HG02588 (cell line): ENCODE measurements around the gene CDC73.

Source experiments
- ATAC-seq: cut with Tn5 transposase; IDR thresholded peaks from one replicate; pipeline ENCODE4 v1.9.1; 2021; ENCODE audit warnings: mild to moderate bottlenecking, moderate library complexity; ENCODE audit not compliant: unreplicated experiment

CDC73 gene

DNA sequence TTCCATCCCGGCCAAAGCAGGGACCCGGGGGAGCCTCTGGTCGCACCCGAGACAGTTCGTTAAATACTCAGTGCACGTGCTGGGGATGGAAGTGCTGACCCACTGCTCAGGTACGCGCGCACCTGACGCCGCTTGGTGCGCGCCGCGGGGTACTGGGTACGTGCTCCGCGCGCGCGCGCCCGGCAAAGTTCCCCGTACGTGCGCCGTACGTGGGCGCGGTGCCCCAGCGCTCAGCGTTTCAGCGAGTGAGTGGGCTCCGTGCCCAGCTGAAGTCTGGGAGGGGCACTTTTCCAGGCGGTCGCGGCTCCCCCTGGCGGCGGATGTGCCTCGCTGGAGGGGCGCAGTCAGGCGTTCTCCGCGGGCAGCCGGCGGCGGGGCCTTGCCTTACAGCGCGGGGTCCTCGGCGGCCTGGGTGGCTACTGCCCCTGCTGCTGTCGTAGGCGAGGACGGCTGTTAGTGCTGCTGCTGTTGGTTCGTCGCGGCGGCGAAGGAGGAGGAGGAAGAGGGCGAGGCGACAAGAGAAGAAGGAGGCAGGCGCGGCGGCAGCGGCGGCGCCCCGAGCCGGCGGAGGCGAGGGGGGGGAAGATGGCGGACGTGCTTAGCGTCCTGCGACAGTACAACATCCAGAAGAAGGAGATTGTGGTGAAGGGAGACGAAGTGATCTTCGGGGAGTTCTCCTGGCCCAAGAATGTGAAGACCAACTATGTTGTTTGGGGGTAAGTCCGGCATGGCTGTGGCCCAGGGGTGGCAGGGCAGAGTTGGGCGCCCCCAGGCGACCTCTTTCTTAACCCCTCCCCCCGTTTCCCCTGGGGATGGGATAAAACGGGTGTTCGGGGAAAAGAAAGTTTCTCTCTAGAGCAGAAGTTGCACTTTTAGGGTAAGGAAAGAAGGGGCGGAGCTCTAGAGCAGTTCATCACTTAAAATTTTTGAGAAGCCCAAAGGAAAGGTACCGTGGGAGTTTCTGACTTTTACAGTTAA lies at the start of gene CDC73:
TSS of gene CDC73 (plus strand) at position 416 of the 978 bp plus-strand sequence. CDS start at position 586, 170 bp downstream.
- peak; percentile 92 for ATAC-seq

DNA sequence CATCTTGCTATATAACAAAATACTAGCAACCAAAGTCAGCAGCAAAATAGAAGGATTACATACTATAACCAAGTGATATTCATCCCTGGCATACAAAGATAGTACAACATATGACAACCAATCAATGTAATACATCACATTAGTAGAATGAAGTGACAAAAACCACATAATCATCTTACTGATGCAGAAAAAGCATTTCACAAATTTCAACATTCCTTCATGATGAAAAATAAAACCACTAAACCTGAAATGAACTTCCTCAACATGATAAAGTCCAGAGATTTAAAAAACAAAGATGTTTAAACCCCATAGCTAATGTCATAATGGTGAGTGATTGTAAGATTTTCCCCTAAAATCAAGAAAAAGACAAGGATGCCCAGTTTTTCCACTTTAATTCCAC lies 43.8 kb upstream of the CDC73 start:
- no peak for ATAC-seq

DNA sequence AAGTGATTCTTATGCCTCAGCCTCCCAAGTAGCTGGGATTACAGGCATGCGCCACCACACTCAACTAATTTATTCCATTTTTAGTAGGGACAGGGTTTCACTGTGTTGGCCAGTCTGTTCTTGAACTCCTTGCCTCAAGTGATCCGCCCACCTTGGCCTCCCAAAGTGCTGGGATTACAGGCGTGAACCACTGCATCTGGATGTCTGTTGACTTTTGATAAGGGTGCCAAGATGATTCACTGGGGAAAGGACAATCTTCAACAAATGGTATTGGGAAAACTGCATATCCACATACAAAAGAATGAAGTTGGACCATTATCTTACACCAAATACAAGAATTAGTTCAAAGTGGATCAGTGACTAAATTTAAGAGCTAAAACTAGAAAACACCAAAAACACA lies 42.6 kb upstream of the CDC73 start:
- no peak for ATAC-seq

DNA sequence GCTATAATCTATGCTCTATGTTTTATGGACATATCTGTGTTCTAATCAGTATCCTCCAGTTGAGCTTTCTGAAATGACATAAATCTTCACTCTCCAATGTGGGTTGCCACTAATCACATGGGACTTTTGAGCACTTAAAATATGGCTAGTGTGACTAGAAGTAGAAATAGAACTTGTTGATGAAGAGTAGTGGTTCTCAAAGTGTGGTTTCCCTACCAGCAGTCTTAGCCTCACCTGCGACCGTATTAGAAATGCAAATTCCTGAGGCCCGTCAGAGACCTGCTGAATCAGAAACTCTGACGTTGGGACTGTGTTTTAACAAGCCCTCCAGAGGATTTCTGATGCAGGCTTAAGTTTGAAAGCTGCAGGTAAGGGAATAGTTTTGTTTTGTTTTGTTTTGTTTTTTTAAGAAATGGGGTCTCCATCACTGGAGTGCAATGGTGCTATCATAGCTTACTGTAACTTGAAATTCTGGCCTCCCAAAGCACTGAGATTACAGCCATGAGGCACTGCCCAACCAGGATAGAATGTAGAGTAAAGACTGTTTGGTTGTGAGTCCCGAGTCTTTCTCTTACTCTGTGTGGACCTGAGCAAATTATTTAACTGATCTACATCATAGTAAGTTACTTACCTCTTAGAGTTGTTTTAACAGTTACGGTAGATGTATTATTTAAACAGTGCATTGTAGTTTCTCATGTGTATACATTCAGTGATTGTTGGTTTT lies 38.3 kb upstream of the CDC73 start:
- peak; percentile 92 for ATAC-seq

DNA sequence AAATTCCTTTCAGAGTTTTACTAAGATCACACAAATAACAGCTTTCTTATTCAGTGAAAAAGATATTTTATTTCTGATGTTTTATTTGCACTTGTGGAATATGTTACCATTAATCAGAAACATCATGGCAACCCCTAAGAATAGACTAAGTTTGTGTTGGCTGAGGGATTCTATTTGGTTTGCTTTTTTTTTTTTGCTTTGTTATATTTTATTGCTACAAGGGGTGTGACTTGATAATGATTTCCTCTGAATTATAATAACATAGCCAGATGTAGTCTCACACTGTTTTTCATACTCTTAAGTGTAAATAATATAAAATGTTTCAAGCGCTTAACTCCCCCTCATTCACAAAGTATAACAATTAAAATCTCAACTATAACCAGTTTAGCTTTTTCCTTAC lies 36.6 kb upstream of the CDC73 start:
- no peak for ATAC-seq

DNA sequence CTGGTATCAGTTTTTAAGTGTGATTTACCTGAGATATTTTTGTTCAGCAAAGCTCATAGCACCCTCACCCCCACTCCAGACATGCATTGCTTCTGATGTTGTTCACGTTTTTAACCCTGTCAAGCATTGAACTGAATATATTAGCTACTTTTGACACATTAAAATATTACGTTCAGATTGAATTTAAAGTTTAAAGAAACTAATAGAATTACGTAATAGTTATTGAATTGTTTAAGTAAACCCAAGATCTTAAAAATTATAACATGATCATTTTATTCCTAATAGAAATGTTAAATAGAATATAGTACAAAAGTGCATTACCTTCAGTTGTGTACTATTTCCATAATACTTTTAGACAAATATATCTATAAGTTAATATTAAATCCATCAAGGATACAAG lies 35.5 kb upstream of the CDC73 start:
- no peak for ATAC-seq

DNA sequence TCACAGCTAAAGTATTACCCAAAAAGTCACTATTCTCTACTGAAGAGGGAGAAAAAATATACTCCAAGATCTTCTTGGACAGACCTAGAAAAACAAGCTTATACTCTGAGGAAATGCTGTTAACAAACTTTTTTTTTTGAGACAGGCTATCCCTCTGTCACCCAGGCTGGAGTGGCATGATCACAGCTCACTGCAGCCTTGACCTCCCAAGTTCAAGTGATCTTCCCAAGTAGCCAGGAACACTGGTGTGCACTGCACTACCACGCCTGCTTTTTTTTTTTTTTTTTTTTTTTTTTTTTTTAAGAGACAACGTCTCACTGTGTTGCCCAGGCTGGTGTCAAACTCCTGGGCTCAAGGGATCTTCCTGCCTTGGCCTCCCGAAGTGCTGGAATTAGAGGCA lies 33.9 kb upstream of the CDC73 start:
- no peak for ATAC-seq

DNA sequence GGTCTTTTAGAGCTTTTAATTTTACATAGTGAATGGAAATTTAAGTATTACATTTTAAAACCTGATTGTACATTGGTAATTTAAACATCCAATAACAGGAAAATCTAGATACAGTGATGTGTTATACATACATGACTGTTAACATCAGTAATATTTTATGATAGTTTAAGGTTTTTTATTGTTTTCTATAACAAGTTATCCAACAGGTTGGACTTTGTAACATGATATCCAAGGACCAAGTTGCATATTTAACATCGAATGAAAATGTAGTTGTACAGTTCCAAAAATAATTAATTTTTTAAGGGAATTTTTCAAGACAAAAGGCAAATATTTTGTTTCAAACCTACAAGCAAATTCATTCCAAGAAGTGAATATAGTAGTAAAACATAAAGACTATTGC lies 31.0 kb upstream of the CDC73 start:
- no peak for ATAC-seq

DNA sequence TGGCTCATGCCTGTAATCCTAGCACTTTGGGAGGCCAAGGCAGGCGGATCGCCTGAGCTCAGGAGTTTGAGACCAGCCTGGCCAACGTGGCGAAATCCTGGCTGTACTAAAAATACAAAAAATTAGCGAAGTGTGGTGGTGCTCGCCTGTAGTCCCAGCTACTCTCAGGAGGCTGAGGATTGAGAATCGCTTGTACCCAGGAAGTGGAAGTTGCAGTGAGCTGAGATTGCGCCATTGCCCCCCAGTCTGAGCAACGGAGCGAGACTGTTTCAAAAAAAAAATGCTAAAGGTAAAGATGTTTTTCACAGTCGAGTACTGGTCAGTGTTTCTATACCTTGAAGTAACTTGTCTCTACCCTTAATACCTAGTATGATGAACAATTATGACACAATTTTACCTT lies 27.7 kb upstream of the CDC73 start:
- ATAC-seq, result no peak

DNA sequence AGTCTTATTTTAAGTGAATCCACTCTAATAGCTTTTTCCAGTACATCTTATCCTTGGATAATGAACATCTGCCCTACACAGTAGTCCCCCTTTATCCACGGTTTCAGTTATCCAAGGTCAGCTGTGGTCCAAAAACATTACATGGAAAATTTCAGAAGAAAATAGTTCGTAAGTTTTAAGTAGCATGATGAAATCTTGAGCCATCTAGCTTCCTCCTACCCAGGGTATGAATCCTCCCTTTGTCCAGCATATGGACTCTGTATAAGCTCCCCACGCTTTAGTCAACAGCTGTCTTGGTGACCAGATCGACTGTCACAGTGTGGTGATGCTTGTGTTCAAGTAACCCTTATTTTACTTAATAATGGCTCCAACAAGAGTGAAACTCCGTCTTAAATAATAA lies 19.2 kb upstream of the CDC73 start:
- no peak for ATAC-seq

DNA sequence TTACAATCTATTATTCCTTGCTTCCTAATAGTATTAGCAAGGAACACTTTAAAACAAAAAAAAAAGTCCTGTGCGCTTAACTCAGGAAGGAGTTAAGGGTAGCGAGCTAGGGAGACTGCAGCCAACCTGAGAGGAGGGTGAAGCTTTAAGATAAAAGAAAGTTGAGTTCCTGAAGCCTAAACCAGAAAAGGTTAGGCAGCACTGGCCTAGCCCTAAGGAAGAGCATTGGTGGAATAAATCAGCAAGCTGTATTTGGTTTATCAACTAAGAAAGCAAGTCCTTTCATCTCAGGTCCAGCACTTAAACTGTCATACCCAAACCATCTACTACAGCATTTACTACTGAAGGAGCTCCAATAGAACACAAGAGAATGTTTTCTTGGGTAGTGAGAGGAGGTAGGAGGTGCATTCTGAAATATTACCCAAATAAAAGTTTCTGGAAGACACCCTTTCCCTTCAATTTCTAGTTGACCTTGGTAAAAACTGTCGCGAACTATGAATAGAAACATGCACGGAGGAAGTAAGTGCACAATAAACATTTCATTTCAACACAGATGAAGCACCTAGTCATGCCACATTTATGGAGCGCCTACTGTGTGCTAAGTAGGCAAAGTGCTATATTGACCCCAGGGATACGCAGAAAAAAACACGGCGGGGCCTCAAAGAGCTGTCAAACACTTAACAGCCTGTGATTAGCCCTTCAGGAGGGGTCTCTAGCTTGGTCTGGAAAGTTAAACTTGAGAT lies 17.9 kb upstream of the CDC73 start:
- ATAC-seq, result no peak

DNA sequence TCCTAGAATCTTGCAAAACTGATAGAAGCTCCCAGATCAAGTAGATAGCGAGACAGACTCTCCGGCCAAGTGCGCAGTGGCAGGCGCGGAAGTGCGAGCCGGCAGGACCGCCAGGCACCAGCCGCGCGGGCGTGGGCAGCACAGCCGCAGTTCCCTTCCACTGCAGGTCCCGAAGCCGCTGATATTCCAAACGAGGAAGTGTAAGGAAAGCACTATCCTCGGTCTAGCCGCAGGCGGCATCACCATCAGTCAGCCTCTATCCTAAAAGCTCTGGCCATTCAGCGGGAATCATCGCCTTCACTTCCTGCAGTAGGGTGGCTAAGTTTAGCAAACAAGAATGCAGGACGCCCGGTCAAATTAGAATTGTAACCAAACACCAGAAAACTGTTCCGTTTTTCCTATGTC lies 17.3 kb upstream of the CDC73 start:
- peak; percentile 39 for ATAC-seq

DNA sequence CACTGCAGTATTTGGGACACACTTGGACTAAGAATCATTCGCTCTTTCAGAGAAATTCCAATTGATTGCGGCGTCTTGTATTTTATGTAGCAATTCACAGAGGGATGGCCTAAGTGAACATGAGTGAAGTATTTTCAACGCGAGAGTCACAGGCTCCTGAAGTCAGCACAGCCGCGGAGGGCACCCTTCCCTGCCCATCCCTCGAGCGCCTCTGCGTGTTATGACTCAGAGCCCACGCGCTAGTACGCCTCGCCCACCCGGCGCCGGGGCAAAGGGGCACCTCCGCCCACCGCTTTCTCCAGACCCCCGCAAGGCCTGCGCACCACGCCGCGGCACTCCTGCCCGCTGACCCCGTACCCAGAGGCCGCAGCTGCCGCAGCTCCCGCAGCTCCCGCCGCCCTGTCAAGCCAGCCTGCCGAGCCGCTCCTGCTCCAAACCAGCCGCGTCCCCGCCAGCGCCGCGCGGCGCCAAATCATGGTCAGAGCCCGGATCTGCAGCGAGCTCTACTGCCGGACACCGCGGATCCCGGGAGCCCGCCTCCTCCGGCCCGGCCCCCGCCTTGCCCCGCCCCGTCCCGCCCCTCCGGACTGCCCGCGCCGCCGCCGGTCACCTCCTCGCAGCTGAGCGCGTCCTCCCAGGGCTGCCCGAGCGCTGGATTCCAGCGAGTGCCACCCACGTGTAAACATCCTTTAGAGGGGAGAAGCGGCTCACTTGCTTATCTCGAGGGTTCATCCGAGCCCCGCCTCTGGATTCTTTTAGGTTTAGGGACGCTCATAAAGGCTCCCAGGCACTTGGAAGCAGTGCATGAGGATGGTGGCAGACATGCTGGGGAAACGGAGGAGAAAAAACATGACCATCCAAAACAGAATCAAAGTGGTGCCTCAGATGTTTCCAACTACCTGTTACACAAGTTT lies 16.7 kb upstream of the CDC73 start, which contains the start of gene GLRX2:
TSS of gene GLRX2 (minus strand) at position 508 of the 914 bp plus-strand sequence. CDS start at position 476, 32 bp downstream.
- peak; percentile 93 for ATAC-seq

DNA sequence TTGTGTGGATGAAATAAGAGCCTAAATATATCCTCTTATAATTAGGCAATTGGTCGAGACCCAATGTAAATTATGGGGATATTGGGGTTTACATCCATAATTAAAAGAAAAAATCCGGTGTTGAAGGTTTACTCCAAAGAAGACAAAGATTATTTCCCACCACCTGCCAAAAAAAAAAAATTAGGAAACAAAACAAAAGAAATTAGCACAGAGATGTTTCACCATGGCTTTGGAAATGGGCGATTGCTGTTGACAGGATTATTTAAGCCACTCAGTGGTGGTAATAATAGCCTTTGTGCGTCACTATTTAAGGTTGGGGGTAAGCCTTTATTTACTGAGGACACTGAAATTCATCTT lies 16.0 kb upstream of the CDC73 start:
- ATAC-seq, result no peak

DNA sequence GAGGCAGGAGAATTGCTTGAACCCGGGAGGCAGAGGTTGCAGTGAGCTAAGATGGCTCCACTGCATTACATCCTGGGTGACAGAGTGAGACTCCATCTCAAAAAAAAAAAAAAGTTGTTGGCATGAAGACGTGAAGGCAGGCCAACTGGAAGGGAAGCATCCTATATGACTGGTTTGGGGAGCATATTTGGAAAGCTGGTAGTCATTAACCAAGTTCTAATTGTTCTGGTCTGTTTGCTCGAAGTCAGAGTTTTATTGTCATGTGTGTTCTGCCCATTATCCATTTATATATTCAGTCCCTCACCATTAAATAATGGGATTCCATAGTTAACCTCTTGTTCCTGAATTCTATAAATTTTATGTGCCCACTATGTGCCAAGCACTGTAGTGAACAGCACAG lies 13.4 kb upstream of the CDC73 start:
- no peak for ATAC-seq

DNA sequence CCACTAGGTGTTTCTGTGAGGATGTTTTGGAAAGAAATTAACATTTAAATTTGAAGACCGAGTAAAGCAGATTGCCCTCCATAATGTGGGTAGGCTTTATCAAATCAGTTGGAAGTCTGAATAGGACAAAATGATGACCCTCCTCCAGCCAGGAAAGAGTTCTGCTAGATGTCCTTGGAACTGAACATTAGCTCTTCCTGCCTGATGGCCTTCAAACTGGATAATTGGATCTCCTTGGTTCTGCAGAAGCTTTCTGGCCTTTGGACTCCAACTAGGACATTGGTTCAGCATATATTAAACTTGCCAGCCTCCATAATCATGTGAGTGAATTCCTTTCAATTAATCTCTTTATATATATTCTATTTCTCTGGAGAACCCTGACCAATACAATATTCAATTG lies 12.2 kb upstream of the CDC73 start:
- no peak for ATAC-seq

DNA sequence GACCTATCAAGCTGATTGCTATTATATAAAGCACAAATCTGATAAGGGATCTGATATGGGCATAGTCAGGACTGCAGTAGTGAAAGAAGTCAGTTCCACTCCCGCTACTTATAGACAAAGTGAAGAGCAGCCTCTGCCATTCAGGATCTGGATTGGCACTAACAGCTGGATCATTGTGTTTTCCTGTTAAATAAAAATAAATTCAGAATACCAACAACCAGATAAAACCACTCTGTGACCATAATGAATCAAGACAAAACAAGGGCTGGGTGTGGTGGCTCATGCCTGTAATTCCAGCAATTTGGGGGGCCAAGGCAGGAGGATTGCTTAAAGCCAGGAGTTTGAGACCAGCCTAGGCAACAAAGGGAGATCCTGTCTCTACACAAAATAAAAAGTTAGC lies 11.6 kb upstream of the CDC73 start:
- ATAC-seq, result no peak

DNA sequence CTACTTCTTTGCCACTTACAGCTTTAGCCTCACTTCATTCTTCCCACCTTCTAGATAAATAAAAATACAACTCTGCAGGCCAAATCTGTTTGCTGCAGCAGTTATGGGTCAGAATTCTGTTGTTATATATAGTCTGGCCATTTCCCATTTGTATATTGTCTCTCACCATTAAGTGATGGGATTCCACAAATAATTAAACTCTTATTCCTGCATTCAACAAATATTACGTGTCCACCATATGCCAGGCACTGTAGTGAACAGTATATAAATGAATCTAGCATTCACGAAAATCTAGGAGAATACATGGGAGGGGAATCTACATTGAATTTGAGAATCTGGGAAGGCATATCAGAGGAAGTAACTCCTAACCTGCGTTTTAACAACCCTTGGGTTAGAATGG lies 11.0 kb upstream of the CDC73 start:
- no peak for ATAC-seq

DNA sequence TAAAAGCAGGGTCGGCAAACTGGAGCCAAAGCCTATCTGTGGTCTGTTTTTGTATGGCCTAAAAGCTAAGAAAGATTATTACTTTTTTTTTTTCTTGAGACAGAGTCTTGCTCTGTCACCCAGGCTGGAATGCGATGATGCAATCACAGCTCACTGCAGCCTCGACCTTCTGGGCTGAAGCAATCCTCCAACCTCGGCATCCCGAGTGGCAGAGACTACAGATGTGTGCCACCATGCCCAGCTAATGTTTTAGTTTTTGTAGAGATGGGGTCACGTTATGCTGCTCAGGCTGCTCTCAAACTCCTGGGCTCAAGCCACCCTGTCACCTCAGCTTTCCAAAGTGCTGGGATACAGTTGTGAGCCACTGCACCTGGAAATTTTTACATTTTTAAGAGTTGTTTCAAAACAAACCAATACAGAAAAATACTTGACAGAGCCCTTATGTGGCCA lies 10.2 kb upstream of the CDC73 start:
- ATAC-seq, result peak; percentile 19
